ENCODE measurements around the gene RELL1.

DNA sequence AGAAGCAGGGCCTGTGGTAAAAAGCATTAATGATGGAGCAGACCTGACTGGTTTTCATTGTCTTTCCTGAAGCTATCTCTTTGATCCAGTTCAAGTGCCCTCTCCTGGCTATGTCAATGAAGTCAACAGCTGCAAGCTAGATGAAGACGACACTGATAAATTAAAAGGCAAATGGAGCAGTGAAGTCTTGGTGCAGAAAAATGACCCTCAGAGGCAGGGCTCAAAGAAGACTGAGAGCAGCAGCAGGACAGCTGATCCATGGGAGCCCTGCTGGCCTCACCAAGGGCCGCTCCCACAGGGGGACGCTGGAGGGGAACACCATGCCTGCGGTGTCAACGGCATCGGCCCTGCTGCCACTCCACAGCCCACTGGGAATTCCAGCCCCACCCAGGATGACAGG is 96.2 kb downstream of the RELL1 start:
- TF ChIP-seq, protein P1, sequence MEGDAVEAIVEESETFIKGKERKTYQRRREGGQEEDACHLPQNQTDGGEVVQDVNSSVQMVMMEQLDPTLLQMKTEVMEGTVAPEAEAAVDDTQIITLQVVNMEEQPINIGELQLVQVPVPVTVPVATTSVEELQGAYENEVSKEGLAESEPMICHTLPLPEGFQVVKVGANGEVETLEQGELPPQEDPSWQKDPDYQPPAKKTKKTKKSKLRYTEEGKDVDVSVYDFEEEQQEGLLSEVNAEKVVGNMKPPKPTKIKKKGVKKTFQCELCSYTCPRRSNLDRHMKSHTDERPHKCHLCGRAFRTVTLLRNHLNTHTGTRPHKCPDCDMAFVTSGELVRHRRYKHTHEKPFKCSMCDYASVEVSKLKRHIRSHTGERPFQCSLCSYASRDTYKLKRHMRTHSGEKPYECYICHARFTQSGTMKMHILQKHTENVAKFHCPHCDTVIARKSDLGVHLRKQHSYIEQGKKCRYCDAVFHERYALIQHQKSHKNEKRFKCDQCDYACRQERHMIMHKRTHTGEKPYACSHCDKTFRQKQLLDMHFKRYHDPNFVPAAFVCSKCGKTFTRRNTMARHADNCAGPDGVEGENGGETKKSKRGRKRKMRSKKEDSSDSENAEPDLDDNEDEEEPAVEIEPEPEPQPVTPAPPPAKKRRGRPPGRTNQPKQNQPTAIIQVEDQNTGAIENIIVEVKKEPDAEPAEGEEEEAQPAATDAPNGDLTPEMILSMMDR (IDR thresholded peaks at IDR 0.05): no peak
- TF ChIP-seq POLR2A (IDR thresholded peaks at IDR 0.05): no peak
